HL-60/S4 treated with retinoic acid at 250 ng/mL for 4 days and 3 days (cell line): ENCODE results near the gene PCDH7.

Source experiments
- in situ Hi-C: fragments of 300-500 bp; cut with MboI; formaldehyde crosslinking; loops from 2 replicates; pipeline ENCODE4 v1.7.0; 2022; ENCODE audit warnings: low sequenced_read_pairs

PCDH7 gene

GRCh38 chr4:30725562-30725961 is 5.4 kb downstream of the PCDH7 start:
- in situ Hi-C loops, result no loop called here

GRCh38 chr4:30726090-30726675 is 6.0 kb downstream of the PCDH7 start:
- in situ Hi-C loops, result no loop called here

GRCh38 chr4:30727409-30727808 is 7.2 kb downstream of the PCDH7 start:
- in situ Hi-C loops, result no loop called here

- in situ Hi-C loops, result no loop called here
Observed at GRCh38 chr4:30728311-30728710, 8.1 kb downstream of the PCDH7 start.

DNA sequence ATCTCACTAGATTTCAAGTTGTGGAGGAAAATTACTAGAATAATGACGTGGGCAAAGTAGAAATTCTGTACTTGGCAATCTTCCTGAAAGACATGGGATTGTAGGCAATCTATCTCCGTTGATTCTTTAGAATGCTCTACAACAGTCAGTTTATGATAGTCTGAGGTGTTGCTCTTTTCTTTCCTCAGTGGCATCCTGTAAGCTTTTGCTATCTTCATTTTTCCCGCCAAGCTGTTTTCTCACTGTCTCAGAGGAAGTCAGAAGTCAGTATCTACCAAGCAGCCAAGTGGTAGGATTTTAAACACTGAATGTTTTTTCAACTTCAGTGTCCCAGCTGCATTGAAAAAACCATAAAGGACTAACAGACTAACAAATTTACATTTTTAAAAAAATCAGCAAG is 23.7 kb downstream of the PCDH7 start:
- in situ Hi-C loops, result no loop called here

- in situ Hi-C loops, result no loop called here
Observed at GRCh38 chr4:30744386-30744785, 24.2 kb downstream of the PCDH7 start.

DNA sequence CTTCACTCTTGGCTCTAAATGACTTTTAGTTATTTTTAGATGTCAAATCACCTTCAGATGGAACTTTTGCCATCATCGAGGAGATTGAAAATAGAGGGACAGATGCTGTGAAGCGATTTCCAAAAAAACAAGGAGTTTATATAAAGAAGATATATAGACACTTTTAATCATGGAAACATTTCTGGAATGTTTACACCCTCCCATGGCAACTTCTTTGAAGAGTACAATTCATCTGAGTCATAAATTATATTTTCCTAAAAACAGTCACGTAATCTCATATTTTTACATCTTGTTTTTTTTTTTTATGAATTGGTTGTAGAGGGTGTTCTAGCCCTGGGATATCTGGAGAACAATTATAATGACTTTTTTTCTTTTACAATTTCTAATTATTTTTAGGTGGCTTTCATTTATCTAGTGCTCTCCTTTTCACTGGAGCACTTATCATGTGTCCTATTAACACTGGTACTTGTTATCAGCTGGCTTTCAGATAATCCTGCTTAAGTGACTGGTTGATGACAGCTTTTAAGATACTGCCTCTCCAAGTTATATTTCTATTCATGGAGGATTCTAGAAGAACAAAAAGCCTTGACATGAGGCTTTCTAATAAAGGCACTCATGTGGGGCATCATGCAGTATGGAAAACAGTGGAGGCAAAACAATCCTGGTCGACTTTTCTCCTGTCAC is 24.9 kb downstream of the PCDH7 start:
- in situ Hi-C loops, result no loop called here

- in situ Hi-C loops, result no loop called here
Observed at GRCh38 chr4:30746735-30747134, 26.6 kb downstream of the PCDH7 start.

- in situ Hi-C loops, result no loop called here
Observed at GRCh38 chr4:30753316-30753715, 33.1 kb downstream of the PCDH7 start.

- in situ Hi-C loops, result no loop called here
Observed at GRCh38 chr4:30754021-30754420, 33.9 kb downstream of the PCDH7 start.

GRCh38 chr4:30755346-30755745 is 35.2 kb downstream of the PCDH7 start:
- in situ Hi-C loops, result no loop called here

- in situ Hi-C loops, result no loop called here
Observed at GRCh38 chr4:30756553-30756952, 36.4 kb downstream of the PCDH7 start.

DNA sequence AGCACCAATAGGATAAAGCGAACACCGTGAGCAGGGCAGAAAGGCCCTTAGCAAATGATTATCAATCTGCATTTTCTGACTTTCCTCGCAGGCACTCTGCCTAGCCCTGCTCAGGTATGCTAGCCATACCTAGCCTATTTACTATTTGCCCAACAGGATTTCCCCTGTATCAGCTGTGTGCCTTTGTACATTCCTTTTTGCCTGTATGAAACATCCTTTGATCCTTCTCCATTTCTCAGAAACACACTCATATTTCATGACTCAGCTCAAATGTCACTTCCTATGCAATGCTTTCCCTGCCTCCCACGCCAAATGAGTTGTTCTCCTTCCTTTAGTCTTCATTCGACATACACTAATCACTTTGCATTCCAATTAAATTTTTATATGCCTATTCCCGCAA is 37.2 kb downstream of the PCDH7 start:
- in situ Hi-C loops, result no loop called here

GRCh38 chr4:30760551-30760950 is 40.4 kb downstream of the PCDH7 start:
- in situ Hi-C loops, result no loop called here

DNA sequence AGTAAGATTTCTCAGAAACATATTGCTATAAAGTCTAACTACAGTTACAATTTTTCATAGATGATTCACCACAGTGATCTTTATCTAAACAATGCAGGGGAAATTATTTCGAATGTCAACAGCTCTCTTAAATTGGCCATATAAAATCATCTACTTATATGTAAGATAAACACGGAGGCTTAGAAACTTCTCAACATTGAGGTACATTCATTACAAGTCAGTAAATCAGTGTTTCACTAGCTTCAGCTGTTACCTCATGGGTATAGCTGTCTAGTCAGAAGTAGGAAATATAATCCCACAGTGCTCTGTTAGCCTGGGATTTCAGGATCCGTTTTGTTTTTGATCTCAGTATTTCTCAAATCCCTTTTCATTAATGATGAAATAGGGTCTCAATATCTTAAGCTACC is 43.2 kb downstream of the PCDH7 start:
- in situ Hi-C loops, result no loop called here

DNA sequence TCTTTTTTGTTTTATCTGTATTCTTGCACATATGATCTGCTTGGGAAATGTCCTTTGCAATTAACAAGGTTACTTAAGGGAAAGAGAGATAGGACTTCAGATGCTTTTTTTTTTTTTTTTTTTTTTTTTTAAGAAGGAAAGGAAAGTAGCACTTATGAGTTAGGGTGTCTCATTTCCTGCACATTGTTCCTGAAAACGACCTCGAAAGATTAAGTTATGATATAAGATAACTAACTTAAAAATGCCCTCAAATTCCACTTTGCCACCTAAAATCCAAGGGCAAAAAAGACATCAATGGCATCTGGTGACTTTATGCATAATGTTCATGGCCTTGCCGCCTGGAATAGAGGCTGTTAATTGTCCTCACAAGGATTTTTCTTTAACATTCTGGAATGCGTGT is 44.9 kb downstream of the PCDH7 start:
- in situ Hi-C loops, result no loop called here

DNA sequence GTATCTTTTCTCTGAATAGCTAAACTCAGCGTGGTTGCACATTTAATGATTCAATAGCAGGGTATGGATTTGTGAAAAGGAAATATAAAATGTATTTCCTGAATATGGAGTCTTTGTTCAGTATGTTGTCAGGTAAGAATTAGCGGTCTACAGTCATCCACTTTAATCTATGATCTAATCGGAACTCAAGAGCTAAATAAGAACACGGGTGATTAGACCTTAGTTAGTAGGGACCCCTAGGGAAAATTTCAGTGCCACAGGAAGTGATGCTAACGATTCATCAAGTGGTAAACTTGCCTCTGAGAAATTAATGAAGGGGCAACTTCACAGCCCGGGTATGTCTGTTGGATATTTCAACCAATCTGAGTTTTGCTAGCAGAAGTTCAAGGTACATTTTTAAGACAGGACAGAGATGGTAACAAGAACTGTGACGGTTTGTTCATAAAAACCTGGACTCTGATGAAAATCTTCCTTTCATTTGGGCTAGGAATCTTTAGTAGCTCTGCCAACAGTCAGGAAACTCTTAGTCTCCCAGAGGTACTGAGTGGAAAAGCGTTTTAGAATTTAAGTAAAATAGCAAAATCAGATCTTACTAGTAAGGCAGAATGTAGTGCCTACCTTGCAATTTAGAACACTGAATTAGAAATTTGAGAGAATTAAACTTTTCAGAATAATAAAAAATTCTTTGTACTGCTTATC is 47.1 kb downstream of the PCDH7 start:
- in situ Hi-C loops, result no loop called here

DNA sequence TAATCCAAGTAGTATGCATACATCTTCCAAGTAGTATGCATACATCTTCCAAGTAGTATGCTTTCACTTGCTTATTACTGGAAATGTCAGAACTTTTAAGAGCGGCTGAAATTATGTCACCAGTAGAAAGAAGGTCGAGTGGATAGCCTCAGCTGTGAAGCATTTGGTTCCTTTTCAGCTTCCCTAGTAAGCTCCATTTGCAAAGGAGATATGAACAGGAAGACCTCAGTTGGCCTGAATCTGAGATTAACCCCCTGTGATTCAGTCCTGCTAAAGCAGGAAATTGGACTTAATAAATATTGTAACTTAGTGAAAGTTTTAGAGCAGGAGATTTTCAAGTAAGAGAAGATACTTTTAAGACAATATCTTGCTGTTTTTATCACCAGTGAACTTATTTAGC is 48.1 kb downstream of the PCDH7 start:
- in situ Hi-C loops, result no loop called here

- in situ Hi-C loops, result no loop called here
Observed at GRCh38 chr4:30769093-30769492, 48.9 kb downstream of the PCDH7 start.

DNA sequence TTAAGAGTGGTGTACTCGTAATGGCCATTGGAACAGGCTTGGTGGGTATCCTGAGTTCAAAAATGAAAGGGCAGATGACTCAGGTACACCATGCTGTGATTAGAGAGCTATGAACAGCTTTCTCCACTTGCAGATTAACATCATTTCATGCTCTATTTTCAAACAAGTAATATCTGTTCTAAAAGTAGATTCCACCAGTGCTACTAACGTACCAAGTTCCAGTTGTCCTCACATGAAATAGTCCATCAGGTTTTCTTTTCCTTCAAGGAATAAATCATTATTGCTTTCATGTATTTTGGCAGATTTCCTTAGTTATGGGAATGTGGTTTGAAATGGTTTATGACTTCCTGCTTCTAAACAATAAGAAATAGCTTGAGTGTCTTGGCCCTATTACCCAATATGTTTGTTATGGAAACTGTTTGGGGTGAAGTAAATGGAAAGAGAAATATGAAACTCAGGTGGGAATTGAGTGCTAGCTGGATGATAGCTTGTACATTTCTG is 49.9 kb downstream of the PCDH7 start:
- in situ Hi-C loops, result no loop called here

GRCh38 chr4:30770812-30771211 is 50.6 kb downstream of the PCDH7 start:
- in situ Hi-C loops, result no loop called here

GRCh38 chr4:30776451-30776850 is 56.3 kb downstream of the PCDH7 start:
- in situ Hi-C loops, result no loop called here
